Naive thymus-derived CD8-positive, alpha-beta T cell (primary cell): ENCODE data around the gene SYNJ1. TPM values are rescaled to one million over a fixed set of nuclear protein-coding genes. Genes with fewer than 3 reads are reported as not detected.

Experiments used
- ATAC-seq, 2 donors: fragments of 150-1000 bp; cut with Tn5 transposase in 1 of 2; sonication (Bioruptor Pico), chemical (Tn5 transposase) in 1 of 2; 1 replicate in 1 of 2; 2 replicates in 1 of 2; pipeline ENCODE4 v1.10.0; 2021; ENCODE audit warnings: mild to moderate bottlenecking in 2 of 2, moderate library complexity in 2 of 2
- POLR2A ChIA-PET: fragments of 350-600 bp; sonication (Branson Sonifier 250); formaldehyde crosslinking; loops from one replicate; lab custom pipeline; 2021; ENCODE audit warnings: antibody characterized with exemption; lab: Charles Lee
- DNase-seq, 10 donors: peaks; one replicate each; pipeline versions ENCODE4 v3.0.0 to v3.0.0-alpha.2; 2020 to 2022
- H3K27ac Mint-ChIP-seq, 10 donors: one replicate each; pipeline ENCODE4 v1.8.0; 2020 to 2022; ENCODE audit warnings: mild to moderate bottlenecking in 10 of 10, mixed read lengths in 10 of 10, moderate library complexity in 4 of 10, inconsistent platforms in 1 of 10
- H3K27me3 Mint-ChIP-seq, 5 donors: one replicate each; pipeline ENCODE4 v1.8.0; 2021 to 2022; ENCODE audit warnings: mixed read lengths in 5 of 5
- H3K36me3 Mint-ChIP-seq, 3 donors: one replicate each; pipeline ENCODE4 v1.8.0; 2020 to 2022; ENCODE audit warnings: mixed read lengths in 3 of 3, mild to moderate bottlenecking in 2 of 3, inconsistent platforms in 1 of 3
- H3K4me1 Mint-ChIP-seq, 4 donors: one replicate each; pipeline ENCODE4 v1.8.0; 2021 to 2022; ENCODE audit warnings: mixed read lengths in 4 of 4
- H3K4me3 Mint-ChIP-seq, 10 donors: one replicate each; pipeline ENCODE4 v1.8.0; 2020 to 2022; ENCODE audit warnings: mild to moderate bottlenecking in 10 of 10, mixed read lengths in 10 of 10, moderate library complexity in 6 of 10, inconsistent platforms in 1 of 10
- H3K9me3 Mint-ChIP-seq, 9 donors: one replicate each; pipeline ENCODE4 v1.8.0; 2020 to 2022; ENCODE audit warnings: mixed read lengths in 9 of 9, mild to moderate bottlenecking in 3 of 9, inconsistent platforms in 1 of 9, moderate library complexity in 1 of 9
- polyA plus RNA-seq, 3 donors: library from polyadenylated mRNA; unstranded; fragments of 300-500 nt; fragmentation: Illumina TruSeq; gene quantifications; one replicate each; pipeline ENCODE4 v1.2.3, GENCODE V29; 2021
- total RNA-seq, 8 experiments: library from RNA in 2 of 8; stranded (reverse) in 2 of 8; gene quantifications; one replicate each; pipeline ENCODE4 v1.2.3 and lab custom pipeline; 2021 to 2026

Gene SYNJ1
- total and polyA plus RNA-seq, 5 experiments from 2014 or later: 2.5 to 20.8 (median 8.0) TPM

- DNase-seq: no peak
- peaks cover 11 to 29% (median 26%) of the 10 kb centered on the region in 4 donors for H3K4me1 Mint-ChIP-seq
- no peak overlapping the region for H3K4me3 Mint-ChIP-seq
- POLR2A ChIA-PET: no interaction called here
- peaks cover 0 to 56% (median 15%) of the 10 kb centered on the region in 3 donors for H3K36me3 Mint-ChIP-seq
- no peaks in the 10 kb centered on the region for H3K9me3 Mint-ChIP-seq
- no peaks in the 10 kb centered on the region for H3K27me3 Mint-ChIP-seq
- ATAC-seq: no peak
- peak overlapping the region in 6 of 10 donors; percentile 14 to 69 (median 29) for H3K27ac Mint-ChIP-seq
These were observed 7.7 kb upstream of the SYNJ1 start for GRCh38 chr21:32735524-32735923.

- H3K36me3 Mint-ChIP-seq: peaks cover 0 to 43% (median 9%) of the 10 kb centered on the region in 3 donors
- H3K27ac Mint-ChIP-seq: no peak overlapping the region
- DNase-seq (no peak), ATAC-seq (no peak)
- H3K27me3 Mint-ChIP-seq: no peaks in the 10 kb centered on the region
- POLR2A ChIA-PET: no interaction called here
- peaks cover 15 to 37% (median 34%) of the 10 kb centered on the region in 4 donors for H3K4me1 Mint-ChIP-seq
- H3K9me3 Mint-ChIP-seq: no peaks in the 10 kb centered on the region
- H3K4me3 Mint-ChIP-seq: no peak overlapping the region
These were observed 6.3 kb upstream of the SYNJ1 start for GRCh38 chr21:32733990-32734613.

- Mint-ChIP-seq H3K36me3 (peaks cover 0 to 36% (median 9%) of the 10 kb centered on the region in 3 donors), H3K9me3 (no peaks in the 10 kb centered on the region), H3K27ac (peak overlapping the region in 3 of 10 donors; percentile 7 to 27 (median 22)), H3K27me3 (no peaks in the 10 kb centered on the region), H3K4me3 (no peak overlapping the region), H3K4me1 (peaks cover 15 to 42% (median 40%) of the 10 kb centered on the region in 4 donors)
- ATAC-seq (no peak), DNase-seq (no peak)
- POLR2A ChIA-PET: no interaction called here
These were observed 5.5 kb upstream of the SYNJ1 start for GRCh38 chr21:32733356-32733755.

GRCh38 chr21:32732544-32732943 lies 4.7 kb upstream of the SYNJ1 start:
- POLR2A ChIA-PET: interaction anchor here (0.6 kb wide), 2 partner anchors 31 to 748 kb away, joined by 4 read pairs; no protein-coding TSS in a partner anchor

GRCh38 chr21:32728848-32729247 lies 1.0 kb upstream of the SYNJ1 start:
- POLR2A ChIA-PET: interaction anchor here (0.6 to 2.4 kb wide), 6 partner anchors 17 to 814 kb away, joined by 3 to 30 read pairs (median 4); partner anchors contain the start of genes CFAP298, PAXBP1 and SON
- Mint-ChIP-seq H3K27ac (peak overlapping the region in 8 of 10 donors; percentile 19 to 99 (median 94)), H3K27me3 (no peaks in the 10 kb centered on the region), H3K36me3 (peaks cover 4 to 11% (median 6%) of the 10 kb centered on the region in 3 donors), H3K4me3 (peak overlapping the region; percentile 91 to 99 (median 96)), H3K4me1 (peaks cover 20 to 61% (median 53%) of the 10 kb centered on the region in 4 donors), H3K9me3 (no peaks in the 10 kb centered on the region)
- DNase-seq (no peak), ATAC-seq (no peak)

More at GRCh38 chr21:32732544-32732943, 4.7 kb upstream of the SYNJ1 start:
- H3K36me3 Mint-ChIP-seq: peaks cover 0 to 32% (median 9%) of the 10 kb centered on the region in 3 donors
- H3K4me1 Mint-ChIP-seq: peaks cover 17 to 45% (median 43%) of the 10 kb centered on the region in 4 donors
- no peaks in the 10 kb centered on the region for H3K9me3 Mint-ChIP-seq
- peak overlapping the region in 9 of 10 donors; percentile 16 to 84 (median 56) for H3K4me3 Mint-ChIP-seq
- DNase-seq (no peak), ATAC-seq (no peak)
- no peaks in the 10 kb centered on the region for H3K27me3 Mint-ChIP-seq
- peak overlapping the region; percentile 24 to 91 (median 76) for H3K27ac Mint-ChIP-seq

- Mint-ChIP-seq H3K9me3 (no peaks in the 10 kb centered on the region), H3K27ac (peak overlapping the region; percentile 85 to 99 (median 94)), H3K4me1 (peaks cover 23 to 64% (median 56%) of the 10 kb centered on the region in 4 donors), H3K27me3 (no peaks in the 10 kb centered on the region), H3K36me3 (peaks cover 4 to 13% (median 6%) of the 10 kb centered on the region in 3 donors), H3K4me3 (peak overlapping the region; percentile 91 to 99 (median 96))
- no peak for ATAC-seq
- POLR2A ChIA-PET: interaction anchor here (0.6 to 2.4 kb wide), 10 partner anchors 10 to 815 kb away, joined by 3 to 30 read pairs (median 4); partner anchors contain the start of genes CFAP298, IFNAR1, PAXBP1 and SON
- DNase-seq: no peak
These were observed 635 bp upstream of the SYNJ1 start for GRCh38 chr21:32728456-32728839.

- DNase-seq (peak in 4 of 10 donors; percentile 5 to 33 (median 24)), ATAC-seq (no peak)
- POLR2A ChIA-PET: interaction anchor here (0.5 to 2.4 kb wide), 5 partner anchors 12 to 115 kb away, joined by 3 to 30 read pairs (median 5); partner anchors contain the start of genes CFAP298 and PAXBP1
- no peaks in the 10 kb centered on the region for H3K27me3 Mint-ChIP-seq
- H3K9me3 Mint-ChIP-seq: no peaks in the 10 kb centered on the region
- peak overlapping the region; percentile 91 to 99 (median 96) for H3K4me3 Mint-ChIP-seq
- peak overlapping the region; percentile 85 to 99 (median 94) for H3K27ac Mint-ChIP-seq
- H3K36me3 Mint-ChIP-seq: peaks cover 0 to 22% (median 4%) of the 10 kb centered on the region in 3 donors
- peaks cover 19 to 60% (median 53%) of the 10 kb centered on the region in 4 donors for H3K4me1 Mint-ChIP-seq
These were observed 750 bp downstream of the SYNJ1 start for GRCh38 chr21:32726839-32727686.

- H3K36me3 Mint-ChIP-seq: peaks cover 10 to 68% (median 15%) of the 10 kb centered on the region in 3 donors
- POLR2A ChIA-PET: no interaction called here
These were observed 8.7 kb downstream of the SYNJ1 start for GRCh38 chr21:32719085-32719484.

GRCh38 chr21:32717851-32718316 lies 9.9 kb downstream of the SYNJ1 start:
- no peak for DNase-seq
- Mint-ChIP-seq H3K27ac (no peak overlapping the region), H3K36me3 (peaks cover 10 to 58% (median 15%) of the 10 kb centered on the region in 3 donors), H3K9me3 (peaks cover 0 to 7% (median 0%) of the 10 kb centered on the region in 9 donors), H3K27me3 (peaks cover 0 to 1% (median 0%) of the 10 kb centered on the region in 5 donors), H3K4me1 (peaks cover 12 to 29% (median 17%) of the 10 kb centered on the region in 4 donors), H3K4me3 (no peak overlapping the region)
- POLR2A ChIA-PET: no interaction called here
- no peak for ATAC-seq

More at GRCh38 chr21:32719085-32719484, 8.7 kb downstream of the SYNJ1 start:
- Mint-ChIP-seq H3K9me3 (peaks cover 0 to 7% (median 0%) of the 10 kb centered on the region in 9 donors), H3K27me3 (peaks cover 0 to 1% (median 0%) of the 10 kb centered on the region in 5 donors), H3K4me3 (no peak overlapping the region), H3K27ac (no peak overlapping the region), H3K4me1 (peaks cover 16 to 35% (median 25%) of the 10 kb centered on the region in 4 donors)
- ATAC-seq (no peak), DNase-seq (no peak)

- DNase-seq (no peak), ATAC-seq (no peak)
- peaks cover 0 to 1% (median 0%) of the 10 kb centered on the region in 5 donors for H3K27me3 Mint-ChIP-seq
- peaks cover 14 to 32% (median 27%) of the 10 kb centered on the region in 4 donors for H3K4me1 Mint-ChIP-seq
- peaks cover 10 to 49% (median 15%) of the 10 kb centered on the region in 3 donors for H3K36me3 Mint-ChIP-seq
- POLR2A ChIA-PET: no interaction called here
- no peak overlapping the region for H3K4me3 Mint-ChIP-seq
- H3K27ac Mint-ChIP-seq: no peak overlapping the region
- H3K9me3 Mint-ChIP-seq: peaks cover 0 to 7% (median 0%) of the 10 kb centered on the region in 9 donors
These were observed 11.3 kb downstream of the SYNJ1 start for GRCh38 chr21:32716486-32716885.

- ATAC-seq: no peak
- Mint-ChIP-seq H3K27me3 (peaks cover 0 to 1% (median 0%) of the 10 kb centered on the region in 5 donors), H3K27ac (no peak overlapping the region), H3K9me3 (peaks cover 0 to 7% (median 0%) of the 10 kb centered on the region in 9 donors), H3K4me1 (peaks cover 14 to 33% (median 31%) of the 10 kb centered on the region in 4 donors), H3K4me3 (no peak overlapping the region), H3K36me3 (peaks cover 10 to 33% (median 14%) of the 10 kb centered on the region in 3 donors)
- no peak for DNase-seq
- POLR2A ChIA-PET: no interaction called here
These were observed 14.1 kb downstream of the SYNJ1 start for GRCh38 chr21:32713726-32714125.

- DNase-seq (no peak), ATAC-seq (no peak)
- H3K4me1 Mint-ChIP-seq: peaks cover 16 to 37% (median 35%) of the 10 kb centered on the region in 4 donors
- H3K27me3 Mint-ChIP-seq: peaks cover 0 to 3% (median 0%) of the 10 kb centered on the region in 5 donors
- H3K36me3 Mint-ChIP-seq: peaks cover 7 to 28% (median 14%) of the 10 kb centered on the region in 3 donors
- peak overlapping the region in 1 of 10 donors; percentile 58 for H3K27ac Mint-ChIP-seq
- POLR2A ChIA-PET: interaction anchor here (1.1 kb wide), 1 partner anchor 15 kb away, joined by 5 read pairs; the partner anchor contains the start of gene SYNJ1
- no peak overlapping the region for H3K4me3 Mint-ChIP-seq
- peaks cover 0 to 7% (median 0%) of the 10 kb centered on the region in 9 donors for H3K9me3 Mint-ChIP-seq
These were observed 15.2 kb downstream of the SYNJ1 start for GRCh38 chr21:32712641-32713040.
